Endothelial cell of umbilical vein (primary cell): Measurements from ENCODE around the gene GBE1. TPM values are rescaled to one million over a fixed set of nuclear protein-coding genes. Genes with fewer than 3 reads are reported as not detected.

Experiments
- BruUV-seq: library from RNA; stranded (reverse); fragments of 400-500 nt; replicated peaks from 2 replicates; lab custom pipeline; 2021; lab: Mats Ljungman, UMichigan
- CTCF ChIA-PET: fragments of 300-600, 350-600 bp; sonication (Branson Sonifier 250); formaldehyde crosslinking; loops from one replicate; lab custom pipeline; 2021; ENCODE audit warnings: antibody characterized with exemption, inconsistent platforms; lab: Charles Lee
- POLR2A ChIA-PET: fragments of 300-600, 350-600 bp; sonication (Branson Sonifier 250); formaldehyde crosslinking; loops from one replicate; lab custom pipeline; 2021; ENCODE audit warnings: antibody characterized with exemption, inconsistent platforms; lab: Charles Lee
- DNase-seq: peaks from one replicate; pipeline ENCODE4 v3.0.0-alpha.2; 2011; ENCODE audit warnings: low read depth, low spot score
- FAIRE-seq: peaks from 2 replicates; lab custom pipeline; 2011; peaks lifted over from hg19 to GRCh38; lab: Jason Lieb, UNC
- H2AFZ ChIP-seq: 2 replicates; pipeline ENCODE4 v1.6.0; 2012; ENCODE audit warnings: low read depth, low read length, control low read depth, inconsistent platforms
- H3K27ac ChIP-seq: 2 replicates; pipeline ENCODE4 v1.5.1; 2011; ENCODE audit warnings: low read depth, mild to moderate bottlenecking, control low read depth, low read length, moderate library complexity; ENCODE audit not compliant: insufficient read depth
- H3K27me3 ChIP-seq, 2 experiments: 2 replicates each; pipeline versions ENCODE4 v1.6.0 to v1.6.1; 2011; ENCODE audit warnings: low read length in 2 of 2, mixed read lengths in 1 of 2; ENCODE audit not compliant: control insufficient read depth in 2 of 2, insufficient read depth in 2 of 2
- H3K36me3 ChIP-seq, 2 experiments: 2 replicates in 1 of 2; 3 replicates in 1 of 2; pipeline ENCODE4 v1.5.1; 2011; ENCODE audit warnings: low read length in 2 of 2, mild to moderate bottlenecking in 1 of 2, moderate library complexity in 1 of 2; ENCODE audit not compliant: control insufficient read depth in 2 of 2, insufficient read depth in 2 of 2; ENCODE audit errors: extremely low read depth in 1 of 2
- H3K4me1 ChIP-seq: 3 replicates; pipeline ENCODE4 v1.5.1; 2011; ENCODE audit warnings: mild to moderate bottlenecking, low read length; ENCODE audit not compliant: control insufficient read depth, insufficient read depth; ENCODE audit errors: extremely low read depth
- H3K4me2 ChIP-seq: 2 replicates; pipeline ENCODE4 v1.6.1; 2011; ENCODE audit warnings: low read length, control low read depth, mixed read lengths; ENCODE audit not compliant: insufficient read depth
- H3K4me3 ChIP-seq, 3 experiments: fragments of 200-600 bp in 1 of 3; sonication (generic), shearing (Covaris generic) in 1 of 3; replicated peaks in 1 of 3; 2 replicates each; pipeline ENCODE4 v1.5.1; 2011 to 2016; ENCODE audit warnings: control low read depth in 3 of 3, low read length in 3 of 3, mild to moderate bottlenecking in 2 of 3, inconsistent platforms in 1 of 3, low read depth in 1 of 3, moderate library complexity in 1 of 3; ENCODE audit not compliant: insufficient read depth in 1 of 3
- H3K79me2 ChIP-seq: 2 replicates; pipeline ENCODE4 v1.6.0; 2012; ENCODE audit warnings: low read length, inconsistent platforms; ENCODE audit not compliant: control insufficient read depth, insufficient read depth
- H3K9ac ChIP-seq: replicated peaks from 2 replicates; pipeline ENCODE3; 2011; ENCODE audit warnings: low read length, control low read depth; ENCODE audit not compliant: insufficient read depth; ENCODE audit errors: extremely low read depth
- H3K9me1 ChIP-seq: replicated peaks from 3 replicates; pipeline ENCODE4 v1.6.0; 2011; ENCODE audit warnings: mild to moderate bottlenecking, low read length; ENCODE audit not compliant: control insufficient read depth, insufficient read depth; ENCODE audit errors: extremely low read depth
- H3K9me3 ChIP-seq: replicated peaks from 2 replicates; pipeline ENCODE4 v1.5.1; 2012; ENCODE audit warnings: low read length, inconsistent platforms; ENCODE audit not compliant: control insufficient read depth, insufficient read depth
- H4K20me1 ChIP-seq: replicated peaks from 2 replicates; pipeline ENCODE3; 2011; ENCODE audit warnings: mild to moderate bottlenecking, low read length; ENCODE audit not compliant: control insufficient read depth, insufficient read depth; ENCODE audit errors: extremely low read depth
- EZH2 ChIP-seq: IDR thresholded peaks from 2 replicates; pipeline ENCODE4 v1.6.1; 2012; ENCODE audit warnings: borderline replicate concordance, low read depth, mild to moderate bottlenecking, moderate library complexity, low read length, inconsistent platforms; ENCODE audit not compliant: severe bottlenecking
- FOS ChIP-seq: IDR thresholded peaks from 2 replicates; pipeline ENCODE4 v1.6.1; 2011; ENCODE audit warnings: mild to moderate bottlenecking, low read length, moderate library complexity, borderline replicate concordance; ENCODE audit not compliant: insufficient read depth
- GATA2 ChIP-seq: IDR thresholded peaks from 2 replicates; pipeline ENCODE4 v1.7.0; 2011; ENCODE audit warnings: low read depth, mild to moderate bottlenecking, moderate library complexity, mixed read lengths, low read length; ENCODE audit not compliant: insufficient read length, insufficient read depth
- JUN ChIP-seq: IDR thresholded peaks from 2 replicates; pipeline ENCODE4 v1.6.1; 2011; ENCODE audit warnings: borderline replicate concordance, low read depth; ENCODE audit not compliant: insufficient read length, insufficient read depth
- MYC ChIP-seq: IDR thresholded peaks from one replicate; pipeline ENCODE4 v1.6.1; 2011; ENCODE audit warnings: mild to moderate bottlenecking, low read depth, low read length
- POLR2A ChIP-seq: IDR thresholded peaks from 2 replicates; pipeline ENCODE4 v1.6.1; 2012; ENCODE audit warnings: low read depth, mild to moderate bottlenecking, control low read depth, low read length
- POLR2AphosphoS5 ChIP-seq: IDR thresholded peaks from 2 replicates; pipeline ENCODE4 v1.6.1; 2012; ENCODE audit warnings: low read depth, mild to moderate bottlenecking, control low read depth, low read length, moderate library complexity; ENCODE audit not compliant: insufficient read depth
- dilution Hi-C: fragments of 300-500 bp; cut with MboI; formaldehyde crosslinking; loops from one replicate; pipeline ENCODE4 v1.15.0; 2019; ENCODE audit warnings: low sequenced_read_pairs; ENCODE audit not compliant: extremely low pct_ligation_motif_present
- intact Hi-C: fragments of 100-400 bp; cut with micrococcal nuclease; formaldehyde crosslinking; loops from one replicate; pipeline ENCODE4 v1.10.0; 2022
- polyA plus RNA-seq, 4 experiments: library from polyadenylated mRNA; depleted of rRNA in 3 of 4; stranded (reverse) in 3 of 4; unstranded in 1 of 4; fragments of >200 nt; gene quantifications; 2 replicates each; pipeline versions ENCODE4 v1.2.1 to v1.2.3, GENCODE V29; 2011 to 2012; ENCODE audit warnings: missing spikeins in 1 of 4
- total RNA-seq: library from RNA; stranded (reverse); gene quantifications from 2 replicates; pipeline ENCODE4 v1.2.3, GENCODE V29; 2021
- TF ChIP-seq, protein P1 (sequence below): IDR thresholded peaks from 2 replicates; pipeline ENCODE4 v1.6.1; 2011; ENCODE audit not compliant: insufficient read depth, insufficient read length
- TF ChIP-seq, protein P2 (sequence below), 2 donors: IDR thresholded peaks; 1 replicate in 1 of 2; 2 replicates in 1 of 2; pipeline ENCODE4 v1.5.1; 2011; ENCODE audit warnings: low read length in 2 of 2, mild to moderate bottlenecking in 2 of 2, moderate library complexity in 2 of 2, control low read depth in 1 of 2, inconsistent platforms in 1 of 2, low read depth in 1 of 2; ENCODE audit not compliant: insufficient read depth in 1 of 2; ENCODE audit errors: extremely low read depth in 1 of 2

GBE1 gene
- total and polyA plus RNA-seq, 2 donors (not counting 3 experiments of a cell fraction or from before 2014, with no cell fraction given): 35.9 to 110 TPM

- intact Hi-C loops: no loop called here
- H2AFZ ChIP-seq: no peak overlapping the region
- BruUV-seq: no TSS peak
- no peaks in the 10 kb centered on the region for H3K36me3 ChIP-seq
- H3K27me3 ChIP-seq: no peaks in the 10 kb centered on the region
- DNase-seq (no peak), FAIRE-seq (no peak)
- H3K79me2 ChIP-seq: no peaks in the 10 kb centered on the region
- POLR2A ChIA-PET: no interaction called here
- dilution Hi-C loops: no loop called here
- CTCF ChIA-PET: no interaction called here
- no peak overlapping the region for H3K4me2 ChIP-seq
- no peaks in the 10 kb centered on the region for H3K4me1 ChIP-seq
- no peak overlapping the region for H3K27ac ChIP-seq
- no peak overlapping the region for H3K9ac ChIP-seq
- TF ChIP-seq, protein P1, sequence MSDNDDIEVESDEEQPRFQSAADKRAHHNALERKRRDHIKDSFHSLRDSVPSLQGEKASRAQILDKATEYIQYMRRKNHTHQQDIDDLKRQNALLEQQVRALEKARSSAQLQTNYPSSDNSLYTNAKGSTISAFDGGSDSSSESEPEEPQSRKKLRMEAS: no peak
- TF ChIP-seq GATA2: no peak
- no peak for TF ChIP-seq POLR2AphosphoS5
- no peak for TF ChIP-seq FOS
- TF ChIP-seq, protein P2, sequence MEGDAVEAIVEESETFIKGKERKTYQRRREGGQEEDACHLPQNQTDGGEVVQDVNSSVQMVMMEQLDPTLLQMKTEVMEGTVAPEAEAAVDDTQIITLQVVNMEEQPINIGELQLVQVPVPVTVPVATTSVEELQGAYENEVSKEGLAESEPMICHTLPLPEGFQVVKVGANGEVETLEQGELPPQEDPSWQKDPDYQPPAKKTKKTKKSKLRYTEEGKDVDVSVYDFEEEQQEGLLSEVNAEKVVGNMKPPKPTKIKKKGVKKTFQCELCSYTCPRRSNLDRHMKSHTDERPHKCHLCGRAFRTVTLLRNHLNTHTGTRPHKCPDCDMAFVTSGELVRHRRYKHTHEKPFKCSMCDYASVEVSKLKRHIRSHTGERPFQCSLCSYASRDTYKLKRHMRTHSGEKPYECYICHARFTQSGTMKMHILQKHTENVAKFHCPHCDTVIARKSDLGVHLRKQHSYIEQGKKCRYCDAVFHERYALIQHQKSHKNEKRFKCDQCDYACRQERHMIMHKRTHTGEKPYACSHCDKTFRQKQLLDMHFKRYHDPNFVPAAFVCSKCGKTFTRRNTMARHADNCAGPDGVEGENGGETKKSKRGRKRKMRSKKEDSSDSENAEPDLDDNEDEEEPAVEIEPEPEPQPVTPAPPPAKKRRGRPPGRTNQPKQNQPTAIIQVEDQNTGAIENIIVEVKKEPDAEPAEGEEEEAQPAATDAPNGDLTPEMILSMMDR (IDR thresholded peaks at IDR 0.05; ENCODE audit: extremely low read depth in 1 of 2, insufficient read depth in 1 of 2, low read depth in 1 of 2, low read length in 2 of 2): no peak
- no peak for TF ChIP-seq JUN
- no peak for TF ChIP-seq POLR2A
- TF ChIP-seq MYC: no peak
- TF ChIP-seq EZH2: no peak
- H3K9me3 ChIP-seq: no peaks in the 10 kb centered on the region
- H4K20me1 ChIP-seq: no peaks in the 10 kb centered on the region
- H3K4me3 ChIP-seq: no peak overlapping the region
- no peaks in the 10 kb centered on the region for H3K9me1 ChIP-seq
Observed at GRCh38 chr3:81445712-81446111, 315.7 kb downstream of the GBE1 start.
